ENCODE results near the gene ATP10B.

Gene ATP10B

GRCh38 chr5:160679567-160680309, 172.3 kb downstream of the ATP10B start:
- no peak for DNase-seq

GRCh38 chr5:160675988-160676387, 176.0 kb downstream of the ATP10B start:
- DNase-seq = no peak

DNA sequence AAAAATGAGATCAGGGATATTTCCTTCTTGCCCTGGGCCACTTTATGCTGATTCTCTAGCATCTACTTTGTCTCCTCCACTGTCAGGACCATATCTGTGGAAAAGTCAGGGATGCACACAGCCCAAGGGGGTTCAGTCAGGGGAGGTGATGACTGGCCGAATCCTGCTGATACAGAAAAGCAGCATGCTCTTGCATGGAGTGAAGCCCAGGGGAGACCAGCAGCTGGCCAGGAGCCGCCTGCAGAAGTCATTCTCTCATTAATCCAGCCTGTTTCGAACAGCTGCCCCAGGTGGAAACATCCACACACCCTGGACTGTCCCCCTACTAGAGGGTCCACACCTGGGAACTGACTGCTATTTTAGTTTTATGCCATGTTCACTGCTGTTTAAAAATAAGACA, 177.1 kb downstream of the ATP10B start:
- no peak for DNase-seq

DNA sequence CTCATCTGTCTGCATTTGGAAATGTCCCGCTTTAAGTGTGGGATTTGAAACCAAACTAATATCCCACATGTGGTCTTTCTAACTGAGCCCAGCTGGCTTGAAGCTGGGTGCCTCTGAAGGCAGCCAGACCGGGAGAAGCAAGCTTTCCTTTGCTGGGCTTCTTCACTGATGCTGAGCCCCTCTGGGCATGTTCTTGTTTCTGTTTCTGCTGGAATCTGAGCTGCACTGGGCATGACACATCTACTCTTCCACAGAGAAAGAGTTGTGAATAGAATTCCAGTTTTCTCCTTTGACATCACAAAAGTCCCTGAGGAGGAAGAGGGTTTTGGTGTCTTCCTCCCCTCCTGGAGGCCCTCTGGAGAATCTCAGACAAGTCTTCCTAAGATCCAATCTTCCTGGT, 179.5 kb downstream of the ATP10B start:
- DNase-seq = no peak

GRCh38 chr5:160668356-160668755, 183.7 kb downstream of the ATP10B start:
- DNase-seq = no peak

- no peak for DNase-seq
Measured at GRCh38 chr5:160667160-160667559, 184.9 kb downstream of the ATP10B start.

GRCh38 chr5:160665460-160665859, 186.6 kb downstream of the ATP10B start:
- DNase-seq = no peak

DNA sequence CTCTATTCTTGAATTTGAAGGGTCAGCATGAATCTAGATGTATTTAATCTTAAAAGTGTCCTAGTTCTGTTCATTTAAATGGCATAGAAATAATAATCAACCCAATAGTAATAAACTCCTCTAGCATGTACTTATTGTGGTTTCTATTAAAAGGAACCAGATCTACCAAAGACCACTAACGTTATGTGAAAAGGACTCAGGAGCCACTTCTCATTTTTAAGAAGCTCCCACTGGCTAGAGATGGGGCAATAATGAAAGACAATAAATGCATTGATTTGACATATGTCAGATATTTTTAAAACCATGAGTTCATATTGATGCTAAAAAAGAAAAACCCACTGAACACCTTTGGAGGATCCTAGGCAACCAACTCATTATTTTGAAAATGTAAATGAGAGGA, 191.9 kb downstream of the ATP10B start:
- DNase-seq = no peak

GRCh38 chr5:160657622-160658458, 194.2 kb downstream of the ATP10B start:
- DNase-seq = no peak

- no peak for DNase-seq
Measured at GRCh38 chr5:160657068-160657507, 194.9 kb downstream of the ATP10B start.

GRCh38 chr5:160655717-160656116, 196.3 kb downstream of the ATP10B start:
- DNase-seq = no peak

GRCh38 chr5:160651692-160652645, 200.0 kb downstream of the ATP10B start:
- DNase-seq = no peak

- DNase-seq = no peak
Measured at GRCh38 chr5:160649304-160649703, 202.7 kb downstream of the ATP10B start.

- no peak for DNase-seq
Measured at GRCh38 chr5:160646033-160646432, 206.0 kb downstream of the ATP10B start.

DNA sequence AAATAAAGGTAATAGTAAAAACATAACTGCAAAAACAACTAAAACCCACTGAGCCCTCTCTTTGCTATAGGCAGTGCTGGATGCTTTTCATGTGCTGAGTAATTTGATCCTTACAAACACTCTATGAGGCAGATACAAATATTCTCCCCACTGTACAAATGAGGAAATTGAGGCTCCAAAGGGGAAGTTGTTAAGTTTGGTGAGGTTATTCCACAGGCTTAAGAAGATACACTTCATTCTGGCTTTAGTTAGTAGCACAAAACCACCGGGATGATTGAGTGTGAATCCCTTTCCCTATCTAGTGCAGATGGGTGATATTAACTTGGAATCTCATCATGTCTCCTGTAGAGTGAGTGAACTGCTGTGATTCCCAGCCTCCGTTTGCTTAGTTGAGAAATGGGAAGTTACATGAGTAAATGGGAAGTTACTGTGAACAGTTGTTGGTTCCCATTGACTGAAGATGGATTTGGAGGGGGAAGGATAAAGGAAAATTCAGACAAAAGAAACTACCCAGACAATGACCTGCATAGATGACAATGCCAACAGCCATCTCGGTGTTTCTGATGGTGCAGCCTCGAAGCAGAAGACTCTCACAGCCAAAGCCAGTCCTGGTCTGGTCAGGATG, 208.3 kb downstream of the ATP10B start:
- DNase-seq = no peak

DNA sequence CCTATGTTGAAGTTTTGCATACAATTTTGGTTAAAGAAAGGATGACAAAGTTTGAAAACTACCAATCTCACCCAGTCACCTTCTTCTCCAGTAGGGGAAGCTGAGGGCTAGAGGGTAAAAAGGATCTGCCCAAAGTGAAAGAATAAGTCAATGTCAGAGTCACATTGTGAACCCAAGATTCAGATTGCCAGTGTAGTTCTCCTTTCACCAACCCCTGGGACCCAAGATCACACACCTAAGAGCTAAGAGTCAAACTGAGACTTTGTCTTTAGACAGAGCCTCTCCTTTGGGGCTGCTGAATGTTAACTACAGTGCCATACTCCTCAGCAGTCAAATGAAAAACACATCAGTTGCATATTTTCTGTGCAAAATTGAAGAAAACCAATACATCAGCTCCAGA, 210.6 kb downstream of the ATP10B start:
- no peak for DNase-seq

GRCh38 chr5:160640406-160640805, 211.6 kb downstream of the ATP10B start:
- DNase-seq = no peak

- no peak for DNase-seq
Measured at GRCh38 chr5:160638161-160638742, 213.8 kb downstream of the ATP10B start.

- no peak for DNase-seq
Measured at GRCh38 chr5:160637357-160638090, 214.5 kb downstream of the ATP10B start.

DNA sequence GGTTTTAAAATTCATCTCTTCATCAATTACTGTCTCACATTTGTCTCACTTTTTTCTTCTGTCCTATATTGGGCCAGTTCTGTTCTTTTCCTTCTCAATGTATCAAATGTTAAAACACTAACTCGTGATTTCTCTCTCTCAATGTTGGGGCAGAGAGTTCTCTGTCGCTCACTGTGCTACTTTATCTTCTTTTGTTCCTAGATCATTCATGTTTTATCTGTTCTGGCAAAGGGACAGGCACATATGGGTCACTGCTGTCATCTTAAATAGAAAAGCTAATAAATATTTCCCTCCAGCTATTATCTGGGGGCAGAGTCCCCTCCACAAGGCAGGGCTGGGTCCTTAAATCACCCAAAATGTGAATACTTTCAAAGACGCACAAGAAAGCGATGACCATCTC, 216.3 kb downstream of the ATP10B start:
- no peak for DNase-seq

GRCh38 chr5:160635046-160635445, 217.0 kb downstream of the ATP10B start:
- no peak for DNase-seq
